HG02870 (cell line): ENCODE results near the gene SCLT1.

Source experiments
- ATAC-seq: cut with Tn5 transposase; IDR thresholded peaks from one replicate; pipeline ENCODE4 v1.9.1; 2021; ENCODE audit warnings: mild to moderate bottlenecking, moderate library complexity; ENCODE audit not compliant: unreplicated experiment

SCLT1 gene

DNA sequence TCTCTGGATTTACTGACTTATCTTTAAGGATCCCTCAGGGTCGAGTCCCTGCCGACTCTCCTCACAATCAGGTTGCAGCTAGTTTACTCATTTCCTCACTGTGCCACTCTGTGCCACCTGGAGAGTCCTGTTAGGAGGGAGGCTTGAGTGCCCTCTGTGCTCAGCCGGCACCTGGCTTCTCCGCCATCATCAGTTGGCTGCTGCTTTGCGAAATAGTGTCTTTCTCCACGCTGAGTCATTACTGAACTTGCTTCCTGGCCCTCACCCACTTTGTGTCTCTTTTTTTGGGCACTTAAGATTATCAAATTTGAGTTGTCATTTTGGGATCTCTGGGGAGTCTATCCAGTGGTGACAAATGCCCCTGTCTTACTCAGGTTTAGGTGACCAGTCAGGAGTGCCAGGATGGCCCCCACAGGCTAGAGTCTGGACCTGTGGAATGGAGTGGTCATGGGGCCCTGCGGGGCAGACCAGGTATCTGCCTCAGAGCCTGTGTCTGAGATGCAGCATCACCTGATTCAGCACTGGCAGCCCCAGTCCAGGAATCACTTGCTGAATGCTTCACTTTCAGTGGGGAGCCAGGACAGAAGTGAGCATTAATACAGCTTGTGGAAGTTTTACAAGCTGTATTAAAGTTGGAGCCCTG is 246.1 kb downstream of the SCLT1 start:
- no peak for ATAC-seq

DNA sequence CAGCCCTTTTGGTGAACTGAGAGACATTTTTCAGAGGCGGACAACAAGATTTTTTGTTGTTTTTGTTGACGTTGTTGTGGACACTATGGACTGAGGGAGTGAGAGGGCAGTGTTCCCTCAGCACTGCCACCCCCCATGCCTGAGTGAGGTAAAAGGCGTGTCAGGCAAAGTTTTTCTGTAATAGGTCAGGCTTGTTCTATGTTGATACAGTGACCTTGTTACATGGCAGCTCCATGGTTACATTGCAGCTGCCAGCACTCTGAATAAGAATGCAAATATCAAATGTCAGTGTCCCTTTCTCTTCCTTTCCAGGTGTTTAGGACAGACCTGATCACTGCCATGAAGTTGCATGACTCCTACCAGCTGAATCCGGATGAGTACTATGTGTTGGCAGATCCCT is 247.3 kb downstream of the SCLT1 start:
- no peak for ATAC-seq

DNA sequence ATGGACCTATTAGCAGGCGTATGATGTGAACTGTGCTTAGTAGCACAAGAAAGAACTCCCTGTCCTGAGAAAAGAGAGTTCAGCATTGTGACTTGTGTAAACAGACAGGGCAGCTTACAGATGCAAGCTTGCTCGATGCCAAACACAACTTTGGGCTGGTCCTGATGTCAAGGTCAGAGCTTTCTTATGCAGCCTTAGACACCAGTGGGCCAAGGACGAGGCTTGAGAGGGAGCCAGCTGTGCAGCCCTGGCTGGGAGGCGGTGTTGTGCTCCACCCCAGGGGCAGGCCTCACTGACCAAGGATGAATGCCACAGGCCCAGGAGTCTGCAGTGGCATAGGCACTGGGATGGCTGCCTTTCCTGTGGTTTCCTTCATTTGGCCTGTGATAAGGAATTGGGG is 248.4 kb downstream of the SCLT1 start:
- ATAC-seq: no peak

DNA sequence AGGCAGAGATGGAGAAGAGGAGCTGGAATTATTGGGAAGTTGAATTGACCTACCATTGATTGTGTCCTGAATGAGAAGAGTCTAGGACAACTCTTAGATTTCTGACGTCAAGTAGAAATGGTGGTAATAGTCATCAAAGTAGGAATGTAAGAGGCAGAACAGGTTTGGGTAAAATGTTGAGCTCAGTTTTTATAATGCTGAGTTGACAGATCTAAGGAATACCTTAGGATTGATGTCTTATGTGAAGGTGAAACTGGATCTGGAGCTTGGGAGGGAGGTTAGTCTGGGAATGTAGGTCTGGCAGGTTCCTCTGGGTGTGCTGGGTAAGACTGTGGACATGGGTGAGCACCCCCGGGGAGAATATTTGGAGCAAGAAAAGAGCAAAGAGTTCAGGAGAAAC is 251.9 kb downstream of the SCLT1 start:
- ATAC-seq: no peak

DNA sequence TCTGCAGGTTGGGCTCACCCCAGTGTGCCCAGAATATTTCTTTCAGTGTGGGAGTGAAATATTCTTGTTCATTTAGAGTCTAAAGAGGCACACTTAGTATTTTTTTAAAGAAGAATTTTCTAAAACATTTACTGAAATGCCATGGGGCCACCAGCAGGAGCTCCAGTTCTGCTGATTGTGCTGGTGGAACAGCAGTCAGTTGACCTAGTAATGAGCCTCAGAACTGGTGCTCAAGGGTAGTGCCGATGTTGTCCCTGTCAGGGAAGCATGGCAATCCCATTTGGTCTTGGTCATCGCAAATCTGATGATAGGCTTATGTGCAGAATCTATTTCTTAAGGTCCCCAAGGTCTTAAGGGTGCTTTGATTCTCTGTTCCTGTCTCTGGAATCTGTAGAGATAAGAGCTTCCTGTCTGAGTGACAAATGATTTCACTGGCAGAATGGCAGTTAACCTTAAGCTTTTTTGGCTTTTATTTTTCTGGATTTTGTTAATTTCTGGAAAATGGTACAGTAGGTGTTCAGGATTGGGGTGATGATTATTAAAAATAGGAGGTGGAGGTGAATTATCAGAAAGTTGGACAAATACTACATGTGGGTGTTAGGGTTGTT is 252.5 kb downstream of the SCLT1 start:
- no peak for ATAC-seq

DNA sequence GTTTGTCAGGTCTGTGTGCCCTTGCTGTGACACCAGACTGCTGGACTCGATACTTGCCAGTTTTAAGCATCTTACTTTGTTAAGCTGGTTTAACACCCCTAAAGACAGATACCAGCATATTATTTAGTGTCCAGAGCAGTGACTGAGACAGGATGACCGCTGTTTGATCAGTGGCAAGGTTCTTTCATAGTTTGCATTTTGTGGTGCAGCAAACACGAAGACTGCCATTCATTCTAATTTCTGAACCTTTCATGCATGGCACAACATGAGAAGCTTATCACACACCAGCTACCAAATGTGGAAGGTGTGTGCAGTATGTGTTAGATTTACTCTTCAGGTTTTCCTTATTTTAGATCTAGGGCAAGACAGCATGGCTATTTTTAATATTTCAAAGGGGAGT is 255.7 kb downstream of the SCLT1 start:
- no peak for ATAC-seq

DNA sequence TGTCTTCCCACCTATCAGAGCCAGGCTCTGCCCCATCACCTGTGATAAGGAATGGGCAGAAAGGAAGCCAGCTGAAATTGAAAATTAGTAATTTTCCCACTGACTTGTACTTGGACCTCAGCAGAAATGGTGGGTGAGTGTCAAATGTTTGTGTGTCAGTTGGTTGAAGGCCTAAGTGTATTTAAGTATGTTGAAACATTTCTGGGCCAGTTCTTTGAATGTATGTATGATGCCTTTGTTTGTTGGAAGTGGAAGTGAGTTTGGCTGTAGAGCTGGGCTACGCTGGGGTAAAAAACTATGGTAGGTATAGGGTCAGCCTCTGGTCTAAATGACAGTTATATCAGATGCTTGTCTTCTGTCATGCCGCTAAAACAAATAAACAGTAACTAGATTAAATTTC is 256.1 kb downstream of the SCLT1 start:
- no peak for ATAC-seq

DNA sequence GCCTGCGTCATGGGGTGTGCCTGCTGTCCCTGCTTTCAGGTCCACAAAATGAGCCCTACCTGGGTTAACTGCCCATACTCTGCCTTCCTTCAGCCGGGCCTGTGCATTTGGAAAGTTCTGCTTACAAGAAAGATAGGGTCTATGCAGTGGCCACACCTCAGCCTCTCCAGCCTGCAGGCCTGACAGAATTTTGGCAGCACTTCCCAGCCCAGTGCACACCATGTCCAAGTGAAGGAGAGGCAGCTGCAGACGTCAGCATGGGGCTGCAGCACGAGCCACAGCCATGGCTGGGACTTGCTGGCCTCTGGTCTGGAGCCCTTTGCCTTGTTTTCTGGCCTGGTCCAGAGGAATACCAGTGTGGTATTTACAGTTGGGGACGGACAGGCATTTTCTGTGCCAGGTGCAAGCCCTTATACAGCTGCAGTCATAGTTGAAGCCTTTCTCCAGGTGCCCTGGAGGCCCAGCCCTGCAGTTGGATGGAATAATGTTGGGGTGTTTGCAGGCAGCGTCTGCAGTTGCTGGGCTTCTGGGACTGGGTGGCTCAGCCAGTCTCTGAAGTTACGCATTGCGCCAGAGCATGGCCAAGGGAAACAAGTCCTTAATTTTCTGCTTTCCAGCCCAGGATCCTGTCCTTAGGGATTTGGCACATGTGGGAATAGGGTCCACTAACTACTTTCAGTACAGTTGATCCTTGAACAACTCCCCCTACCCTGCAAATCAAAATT is 257.7 kb downstream of the SCLT1 start:
- ATAC-seq: no peak
